GM19468 (cell line): ENCODE results near the gene AGPAT2.

ENCODE experiments used
- ATAC-seq: cut with Tn5 transposase; IDR thresholded peaks from one replicate; pipeline ENCODE4 v1.9.1; 2021; ENCODE audit warnings: mild to moderate bottlenecking, moderate library complexity, moderate number of reproducible peaks; ENCODE audit not compliant: unreplicated experiment; ENCODE audit errors: extremely low read depth

The AGPAT2 gene

DNA sequence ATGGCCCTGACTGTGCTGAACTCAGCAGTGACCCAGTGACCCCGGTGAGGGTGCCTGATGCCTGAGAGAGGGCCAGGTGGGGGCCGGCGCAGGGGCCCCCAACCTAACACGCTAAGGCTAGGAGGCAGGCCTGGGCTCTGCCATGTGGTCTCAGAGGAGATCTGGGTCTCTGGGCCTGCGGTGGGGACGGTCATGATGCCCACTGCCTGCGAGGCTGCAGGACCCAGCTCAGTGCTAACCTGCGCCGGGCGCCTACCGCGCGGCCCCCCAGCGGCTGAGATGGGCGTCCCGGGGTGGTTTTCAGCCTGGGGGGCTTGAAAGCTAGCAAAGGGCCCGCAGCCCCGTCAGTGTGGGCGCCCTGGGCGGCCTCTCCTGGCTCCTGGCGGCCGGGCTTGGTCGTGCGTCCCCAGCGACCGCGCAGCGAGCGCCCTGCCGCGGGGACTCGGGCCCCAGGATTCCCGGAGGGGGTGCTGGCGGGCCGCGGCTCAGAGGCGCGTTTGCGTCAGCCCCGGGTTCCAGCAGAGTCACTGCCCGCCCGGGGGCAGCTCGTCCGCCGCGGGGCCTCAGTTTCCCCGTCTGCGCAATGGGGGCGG lies 22.1 kb downstream of the AGPAT2 start:
- no peak for ATAC-seq

DNA sequence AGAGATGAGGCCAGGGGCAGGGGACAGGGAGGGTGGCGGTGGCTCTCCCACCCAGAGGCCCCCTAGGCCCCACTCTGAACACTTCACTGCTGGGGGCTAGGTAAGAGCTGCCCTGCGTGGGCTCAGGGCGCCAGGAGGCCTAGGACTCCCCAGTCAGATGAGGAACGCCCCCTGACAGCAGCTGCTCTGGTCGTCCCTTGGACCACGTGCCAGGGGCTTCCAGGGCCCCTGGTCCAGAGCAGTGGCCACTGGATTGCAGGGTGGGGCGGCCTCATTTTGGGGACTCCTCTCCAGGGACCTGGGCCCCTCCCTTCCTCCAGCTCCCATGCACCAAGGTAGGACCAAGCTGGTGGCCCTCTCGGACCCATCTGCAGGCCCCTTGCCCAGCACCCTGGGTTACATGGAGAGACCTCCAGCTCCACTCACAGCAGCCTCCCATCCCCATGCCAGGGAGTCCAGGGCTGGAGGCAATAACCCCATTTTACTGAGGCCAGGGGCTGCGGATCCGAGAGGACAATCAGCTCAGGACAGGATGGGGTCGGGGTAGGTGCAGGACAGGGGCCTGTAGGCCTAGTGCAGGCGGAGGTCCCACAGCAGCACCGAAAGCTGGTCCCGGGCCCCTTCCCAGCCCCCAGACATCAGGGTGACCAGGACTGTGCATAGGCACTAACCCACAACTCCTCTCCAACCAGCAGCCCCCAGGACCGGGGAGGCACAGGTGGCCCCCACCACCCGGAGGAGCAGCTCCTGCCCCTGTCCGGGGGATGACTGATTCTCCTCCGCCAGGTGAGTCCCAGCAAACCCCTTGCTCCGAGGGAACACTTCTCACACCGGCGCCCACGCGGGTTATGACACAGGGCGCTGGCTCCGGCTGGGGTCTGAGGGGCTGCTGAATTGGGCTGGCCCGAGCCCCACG lies 23.0 kb downstream of the AGPAT2 start:
- no peak for ATAC-seq

DNA sequence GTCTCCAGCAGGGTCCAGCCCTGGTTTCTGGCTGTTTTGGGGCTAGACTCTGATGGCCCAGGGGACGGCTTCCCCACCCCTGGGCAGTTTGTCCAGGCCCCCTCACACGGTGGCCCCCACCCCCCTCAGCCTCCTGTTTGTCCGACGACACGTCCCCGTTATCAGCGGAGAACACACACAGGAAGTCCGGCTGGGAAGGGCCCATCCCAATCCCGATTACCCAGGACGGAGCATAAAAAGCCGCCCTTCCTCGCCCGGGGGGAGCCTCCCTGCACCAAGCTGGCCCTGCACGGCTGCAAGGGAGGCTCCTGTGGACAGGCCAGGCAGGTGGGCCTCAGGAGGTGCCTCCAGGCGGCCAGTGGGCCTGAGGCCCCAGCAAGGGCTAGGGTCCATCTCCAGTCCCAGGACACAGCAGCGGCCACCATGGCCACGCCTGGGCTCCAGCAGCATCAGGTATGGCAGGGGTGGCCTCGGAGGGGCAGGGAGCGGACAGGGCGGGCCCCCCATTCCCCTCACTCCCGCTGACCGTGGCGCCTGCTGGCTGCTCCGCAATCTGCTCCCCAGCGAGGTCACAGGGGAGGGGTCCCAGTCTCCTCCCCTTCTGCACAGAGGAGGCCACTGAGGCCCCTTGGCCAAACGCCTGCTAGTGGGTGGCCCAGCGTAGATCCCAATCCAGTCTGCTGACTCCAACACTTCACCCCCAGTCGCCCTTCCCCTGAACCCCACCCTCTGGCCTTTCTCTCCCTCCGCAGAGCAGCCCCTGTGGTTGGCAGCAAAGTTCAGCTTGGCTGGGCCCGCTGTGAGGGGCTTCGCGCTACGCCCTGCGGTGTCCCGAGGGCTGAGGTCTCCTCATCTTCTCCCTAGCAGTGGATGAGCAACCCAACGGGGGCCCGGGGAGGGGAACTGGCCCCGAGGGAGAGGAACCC lies 24.3 kb downstream of the AGPAT2 start, which contains the start of gene EGFL7:
Gene EGFL7 (plus strand): TSS at position 261 of the 926 bp plus-strand sequence. CDS start 5,367 bp downstream, outside the sequence.
- no peak for ATAC-seq

DNA sequence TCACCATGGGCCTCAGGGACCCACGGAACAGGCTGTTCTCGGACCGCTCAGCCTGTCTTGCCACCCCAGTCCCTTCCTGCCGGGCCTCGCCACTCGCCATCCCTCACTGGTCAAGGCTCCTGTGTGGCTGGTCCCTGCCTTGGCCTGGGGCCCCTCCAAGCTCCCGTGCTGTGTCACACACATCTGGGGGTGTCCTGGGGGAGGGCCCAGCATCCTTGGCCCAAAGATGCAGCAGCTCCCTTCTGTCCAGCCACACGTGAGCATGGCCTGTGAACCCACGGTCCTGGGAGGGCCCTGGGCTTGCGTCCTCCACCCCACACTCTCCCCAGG lies 25.0 kb downstream of the AGPAT2 start:
- no peak for ATAC-seq

DNA sequence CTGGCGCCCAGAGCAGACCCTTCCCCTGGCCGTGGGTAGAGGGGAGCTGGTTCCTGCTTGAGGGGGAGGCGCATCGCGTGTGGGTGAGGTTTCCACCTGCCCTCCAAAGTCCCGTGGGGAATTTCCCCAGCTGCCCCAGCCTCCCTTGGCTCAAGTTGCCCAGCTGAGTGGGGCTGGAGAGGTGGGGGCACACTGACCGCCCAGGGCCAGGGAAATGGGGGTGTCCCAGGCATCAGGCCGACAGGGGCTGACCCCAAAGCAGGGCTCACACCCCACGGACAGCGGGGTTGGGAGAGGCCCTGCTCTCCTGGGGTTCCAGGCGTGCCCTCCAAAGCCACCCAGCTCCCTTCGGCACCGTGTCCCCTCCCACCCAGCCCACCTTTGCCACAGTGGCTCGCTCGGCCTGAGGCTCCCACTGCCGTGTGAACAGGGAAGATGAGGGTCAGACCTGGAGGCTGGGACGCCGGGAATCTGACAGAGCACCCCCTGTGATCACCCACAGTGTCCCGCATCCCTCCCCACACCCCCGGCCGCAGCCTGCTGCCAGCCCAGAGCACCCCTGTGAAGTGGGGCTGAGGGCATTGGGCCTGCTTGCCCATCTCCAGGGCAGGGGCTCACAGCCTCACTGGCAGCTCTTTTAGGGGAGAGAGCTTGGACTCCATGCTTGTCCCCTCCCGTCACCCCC lies 25.5 kb downstream of the AGPAT2 start:
- no peak for ATAC-seq

DNA sequence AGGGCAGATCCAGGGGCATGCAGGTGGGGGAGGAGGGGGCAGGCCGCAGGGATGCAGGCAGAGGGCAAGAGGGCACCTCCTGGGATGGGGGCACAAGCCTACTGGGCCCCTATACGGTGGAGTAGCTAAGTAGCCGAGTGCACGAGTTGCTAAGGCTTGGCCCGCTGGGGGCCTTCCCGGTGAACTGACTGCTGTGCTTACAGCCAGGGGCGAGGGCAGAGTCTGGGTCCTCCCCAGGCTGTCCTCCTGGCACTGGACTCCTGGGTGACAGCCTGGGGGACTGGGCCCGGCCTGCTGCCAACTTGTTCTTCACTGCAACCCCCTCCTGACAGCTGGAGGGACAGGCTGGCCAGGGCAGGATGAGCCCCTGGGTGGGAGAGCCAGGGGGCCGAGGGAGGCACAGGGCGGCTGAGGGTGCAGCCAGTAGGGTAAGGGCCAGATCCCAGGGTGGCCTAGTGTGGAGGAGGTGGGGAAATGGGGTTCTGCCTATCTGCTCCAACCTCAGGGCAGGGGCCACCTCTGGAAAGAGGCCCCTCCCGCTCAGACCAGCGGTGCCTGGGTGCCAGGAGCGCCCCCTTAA lies 26.2 kb downstream of the AGPAT2 start:
- no peak for ATAC-seq

DNA sequence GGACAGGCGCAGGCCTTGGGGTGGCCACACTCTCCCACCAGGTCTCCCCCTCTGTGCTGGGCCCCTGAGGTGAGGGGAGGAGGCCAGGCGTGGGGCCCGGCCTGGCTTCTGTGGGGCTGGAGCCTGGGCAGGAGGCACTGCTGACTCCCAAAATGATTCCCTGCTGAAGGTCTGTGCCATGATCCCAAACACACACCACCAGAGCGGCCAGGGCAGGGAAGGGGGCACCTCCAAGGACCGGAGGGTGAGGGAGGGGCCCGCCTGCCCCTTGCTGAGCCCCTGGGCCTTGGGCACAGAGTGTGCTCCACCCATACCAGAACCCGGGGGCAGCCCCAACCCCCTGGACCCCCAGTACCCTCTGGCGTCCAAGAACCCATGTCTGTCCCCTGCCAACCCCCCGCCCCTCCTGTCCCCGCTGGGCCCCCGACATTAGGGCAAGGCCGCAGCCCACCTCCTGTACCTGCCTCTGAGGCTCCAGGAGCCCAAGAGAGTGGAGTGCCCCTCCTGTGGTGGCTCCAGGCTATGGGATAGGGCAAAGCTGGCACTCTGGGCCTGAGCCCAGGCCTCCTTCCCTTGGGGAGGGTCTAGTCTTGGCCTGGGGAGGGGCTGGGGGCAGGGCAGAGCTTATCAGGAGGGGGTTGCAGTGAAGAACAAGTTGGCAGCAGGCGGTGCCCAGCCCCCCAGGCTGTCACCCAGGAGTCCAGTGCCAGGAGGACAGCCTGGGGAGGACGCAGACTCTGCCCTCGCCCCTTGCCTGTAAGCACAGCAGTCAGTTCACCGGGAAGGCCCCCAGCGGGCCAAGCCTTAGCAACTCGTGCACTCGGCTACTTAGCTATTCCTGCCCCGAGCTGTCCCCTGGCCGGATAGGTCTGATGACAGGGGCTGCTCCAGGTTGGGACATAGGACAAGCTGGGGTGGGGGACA lies 27.1 kb downstream of the AGPAT2 start:
- no peak for ATAC-seq

DNA sequence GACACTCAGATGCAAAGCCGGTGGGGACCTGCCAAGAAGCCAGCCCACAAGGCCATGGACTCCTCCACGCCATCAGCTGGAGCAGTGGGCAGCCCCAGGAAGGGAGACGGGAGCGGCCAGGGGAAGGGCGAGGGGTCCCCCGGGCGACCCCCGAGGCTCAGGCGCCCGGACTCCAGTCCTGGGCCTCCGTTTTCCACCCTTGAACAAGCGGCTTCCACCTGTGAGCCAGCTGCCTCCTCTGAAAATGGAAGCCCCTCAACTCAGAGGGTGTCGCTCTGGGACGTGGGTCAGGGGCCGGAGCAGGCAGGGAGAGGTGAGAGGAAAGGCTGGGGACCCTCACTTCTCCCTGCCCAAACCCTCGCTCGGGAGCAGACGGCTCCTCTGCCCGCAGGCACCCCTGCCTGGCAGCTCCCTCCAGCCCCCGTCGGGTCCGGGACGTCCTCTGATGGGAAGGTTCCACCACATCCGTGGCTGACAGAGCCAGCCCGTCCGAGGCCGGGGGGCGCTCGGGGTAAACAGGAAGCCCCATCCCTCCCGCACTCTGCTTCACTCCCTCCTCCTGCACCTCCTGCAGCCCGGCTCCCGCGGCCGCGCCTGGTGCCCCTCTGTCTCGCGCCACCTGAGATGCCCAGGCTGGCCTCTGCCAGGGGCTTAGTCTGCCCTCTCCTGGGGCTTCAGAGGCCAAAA lies 28.3 kb downstream of the AGPAT2 start:
- ATAC-seq: no peak

DNA sequence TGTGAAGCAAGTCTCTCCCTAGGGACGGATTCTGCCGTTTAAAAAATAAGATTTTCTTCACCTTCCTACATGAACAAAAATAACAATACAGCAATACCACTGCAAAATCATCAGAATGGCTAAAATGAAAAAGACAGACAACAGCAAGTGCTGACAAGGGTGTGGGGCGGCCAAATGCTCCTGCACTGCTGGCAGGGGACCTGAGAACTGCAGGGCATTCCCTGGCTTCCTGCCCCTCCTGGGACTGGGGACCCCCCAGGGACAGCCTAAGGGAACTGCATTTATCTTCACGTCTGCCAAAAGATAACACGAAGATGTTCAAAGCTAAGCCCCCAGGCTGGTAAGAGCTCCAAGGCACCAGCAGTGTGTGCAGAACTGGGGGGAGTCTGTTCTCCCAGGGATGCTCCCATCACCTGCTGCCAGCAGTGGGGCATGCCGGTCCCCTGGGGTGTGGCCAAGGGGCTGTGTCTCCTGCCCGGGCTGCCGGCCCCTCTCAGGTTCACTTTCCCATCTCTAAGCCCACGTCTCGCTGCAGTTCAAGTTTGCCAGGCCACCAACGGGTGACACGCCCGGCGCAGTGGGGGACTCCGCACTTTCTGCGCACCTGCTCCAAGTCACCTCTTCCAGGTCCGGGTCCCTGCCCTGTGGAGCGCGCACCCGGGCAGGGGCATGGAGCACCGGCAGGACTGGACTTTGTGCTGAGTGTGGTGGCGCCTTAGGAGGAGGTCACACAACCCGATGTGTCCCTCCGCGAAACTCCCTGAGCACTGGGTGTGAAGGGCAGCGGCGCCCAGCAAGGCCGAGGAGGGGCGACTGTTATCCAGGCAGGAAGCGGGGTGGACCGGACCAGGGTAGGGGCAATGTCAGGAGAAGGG lies 29.0 kb downstream of the AGPAT2 start:
- no peak for ATAC-seq

DNA sequence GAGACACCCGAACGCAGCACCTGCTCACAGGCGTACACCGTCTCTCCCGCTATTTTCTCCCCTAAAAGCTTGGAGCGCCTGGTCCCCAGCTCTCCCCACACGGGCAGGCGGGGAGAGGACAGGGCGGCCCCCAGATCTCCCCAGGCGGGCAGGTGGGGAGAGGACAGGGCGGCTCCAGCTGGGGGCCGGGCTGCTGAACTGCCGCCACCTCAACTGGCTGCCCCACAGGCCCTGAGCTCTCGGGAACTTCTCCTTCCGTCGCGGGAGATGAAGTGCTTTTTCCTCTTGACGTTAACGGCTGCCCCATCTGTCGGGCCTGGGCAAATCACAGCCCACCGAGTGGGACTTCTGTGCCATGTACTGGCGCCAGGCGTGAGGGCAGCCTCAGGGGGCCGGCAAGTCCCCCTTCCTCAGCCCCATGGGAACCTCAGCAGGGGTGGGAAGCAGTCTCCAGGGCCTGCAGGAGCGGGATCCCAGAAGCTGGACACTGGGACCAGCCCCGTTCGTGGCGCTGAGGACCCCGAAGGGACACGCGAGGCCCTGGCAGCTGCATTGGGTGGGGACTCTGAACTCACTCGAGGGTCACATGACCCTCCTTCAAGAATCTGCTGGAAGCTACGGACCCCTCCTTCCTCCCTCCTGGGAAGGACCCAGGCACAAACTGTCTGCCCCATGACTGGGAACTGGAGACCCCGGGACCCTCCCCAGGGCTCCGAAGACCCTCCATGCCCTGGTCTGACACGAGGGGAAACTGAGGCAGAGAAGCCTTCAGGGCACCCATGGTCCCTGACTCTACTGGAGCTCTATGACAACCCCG lies 30.3 kb downstream of the AGPAT2 start:
- ATAC-seq: no peak

DNA sequence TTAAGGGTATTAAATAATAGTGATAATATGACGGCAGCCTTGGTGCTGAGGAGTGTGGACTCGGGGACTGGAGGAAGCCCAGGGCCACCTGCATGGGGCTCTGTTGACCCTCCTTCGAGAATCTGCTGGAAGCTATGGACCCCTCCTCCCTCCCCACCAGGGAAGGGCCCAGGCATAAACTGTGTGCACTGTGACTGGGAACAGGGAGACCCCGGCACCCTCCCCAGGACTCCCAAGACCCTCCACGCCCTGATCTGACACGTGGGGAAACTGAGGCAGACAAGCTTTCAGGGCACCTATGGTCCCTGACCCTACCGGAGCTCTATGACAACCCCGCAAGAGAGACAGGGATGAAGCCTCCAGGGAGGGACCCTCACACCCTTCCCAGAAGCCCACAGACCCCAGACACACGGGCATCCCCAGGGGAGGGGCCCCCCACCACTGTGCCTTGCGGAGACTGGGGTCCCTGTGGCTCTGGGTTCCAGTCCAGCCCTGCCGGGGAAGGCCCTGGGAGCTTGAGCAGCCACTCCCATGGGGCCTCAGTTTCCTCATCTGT lies 31.0 kb downstream of the AGPAT2 start:
- ATAC-seq: no peak

DNA sequence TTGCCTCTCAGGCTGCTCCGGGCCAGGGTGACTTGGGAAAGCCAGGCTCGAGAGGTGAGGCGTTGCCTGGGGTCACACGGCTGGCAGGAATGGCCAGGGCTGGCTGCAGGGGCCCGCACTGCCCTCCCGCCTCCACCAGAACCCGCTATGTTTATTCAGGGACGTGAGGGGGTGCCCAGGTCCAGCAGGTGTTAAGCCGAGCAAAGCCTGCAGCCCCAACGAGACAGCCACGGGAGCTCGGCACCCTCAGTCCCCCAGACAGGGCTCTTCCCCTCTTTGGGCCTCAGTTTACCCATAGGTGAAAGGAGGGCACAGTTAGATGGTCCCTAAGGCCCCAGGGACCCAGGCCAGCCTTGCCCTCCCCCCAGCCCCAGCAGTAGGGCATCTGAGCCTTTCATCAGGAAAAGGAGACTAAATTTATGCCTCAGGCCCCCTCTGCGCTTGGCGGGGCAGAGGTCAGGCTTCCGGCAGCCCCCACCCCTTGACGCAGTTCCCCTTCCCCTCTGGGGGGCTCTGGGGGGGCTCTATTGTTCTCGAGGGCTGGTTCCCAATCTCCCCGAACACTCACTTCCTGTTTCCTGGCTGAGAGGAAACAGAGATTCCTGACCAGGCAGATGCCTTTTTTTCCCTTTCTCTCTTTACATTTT lies 31.6 kb downstream of the AGPAT2 start:
- ATAC-seq: no peak

DNA sequence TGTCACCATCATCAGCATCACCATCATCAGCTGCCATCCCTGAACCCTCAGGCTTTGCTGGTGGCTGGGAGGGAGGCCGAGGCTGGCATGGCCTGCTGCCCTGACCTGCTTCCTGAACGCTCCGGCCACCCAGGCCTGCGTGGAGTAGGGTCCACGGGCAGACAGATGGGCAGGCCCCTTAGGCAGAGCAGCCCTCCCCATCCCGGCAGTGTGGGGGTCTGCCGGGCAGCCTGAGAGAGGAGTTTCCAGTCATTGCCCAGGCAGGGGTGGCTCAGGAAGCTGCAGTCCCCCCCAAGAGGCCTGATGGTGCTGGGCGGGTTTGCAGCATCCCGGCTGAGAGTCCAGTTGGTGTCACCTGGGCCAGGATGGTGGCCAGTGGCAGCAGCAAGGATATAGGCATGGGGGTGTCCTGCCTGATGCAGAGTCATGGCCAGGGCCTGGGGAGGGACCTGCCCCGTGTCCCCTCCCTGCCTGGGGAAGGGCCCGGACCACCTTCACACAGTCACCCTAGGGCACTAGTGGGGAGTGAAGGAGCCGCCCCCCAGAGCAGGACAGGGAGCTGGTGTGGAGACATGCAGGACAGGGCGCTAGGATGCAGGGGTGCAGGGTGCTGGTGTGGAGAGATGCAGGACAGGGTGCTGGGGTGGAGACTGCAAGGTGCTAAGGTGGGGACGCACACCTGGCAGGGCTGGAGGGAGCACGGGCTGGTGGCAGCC lies 32.3 kb downstream of the AGPAT2 start:
- ATAC-seq: no peak

DNA sequence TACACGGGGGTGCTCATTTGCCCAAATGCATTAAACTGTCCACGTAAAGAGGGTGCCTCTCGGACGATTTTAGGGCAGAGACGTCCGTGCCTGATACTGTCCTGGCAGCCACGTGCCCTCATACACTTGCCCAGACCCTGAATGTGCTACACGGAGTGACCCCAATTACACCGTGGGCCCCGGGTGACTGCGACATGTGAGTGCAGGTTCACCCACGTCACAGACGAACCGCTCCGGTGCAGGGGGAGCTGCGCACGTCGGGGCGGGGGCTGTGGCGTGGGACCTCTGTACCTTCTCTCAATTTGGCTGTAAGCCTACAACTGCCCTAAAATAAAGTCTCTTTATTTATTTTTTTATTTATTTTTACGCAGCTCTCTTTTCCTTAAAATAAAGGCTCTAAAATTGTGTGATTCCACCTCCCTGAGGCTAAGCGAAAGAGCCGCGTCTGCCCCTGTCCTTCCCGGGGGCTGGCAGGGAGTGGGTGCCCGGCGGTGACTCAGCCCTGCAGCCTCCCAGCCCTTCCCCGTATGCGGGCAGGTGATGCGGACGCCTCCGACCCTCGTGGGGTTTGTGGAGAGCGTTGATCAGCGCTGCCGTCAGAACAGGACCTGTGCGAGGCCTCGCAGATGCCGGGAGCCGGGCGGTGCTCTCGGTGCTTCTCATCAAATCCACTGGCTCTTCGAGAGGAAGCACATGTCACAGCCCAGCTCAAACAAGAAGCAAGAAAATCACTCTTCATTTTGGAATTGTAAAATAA lies 33.8 kb downstream of the AGPAT2 start:
- ATAC-seq: no peak
